Measurements from ENCODE around the gene MAT1A.

MAT1A gene

DNA sequence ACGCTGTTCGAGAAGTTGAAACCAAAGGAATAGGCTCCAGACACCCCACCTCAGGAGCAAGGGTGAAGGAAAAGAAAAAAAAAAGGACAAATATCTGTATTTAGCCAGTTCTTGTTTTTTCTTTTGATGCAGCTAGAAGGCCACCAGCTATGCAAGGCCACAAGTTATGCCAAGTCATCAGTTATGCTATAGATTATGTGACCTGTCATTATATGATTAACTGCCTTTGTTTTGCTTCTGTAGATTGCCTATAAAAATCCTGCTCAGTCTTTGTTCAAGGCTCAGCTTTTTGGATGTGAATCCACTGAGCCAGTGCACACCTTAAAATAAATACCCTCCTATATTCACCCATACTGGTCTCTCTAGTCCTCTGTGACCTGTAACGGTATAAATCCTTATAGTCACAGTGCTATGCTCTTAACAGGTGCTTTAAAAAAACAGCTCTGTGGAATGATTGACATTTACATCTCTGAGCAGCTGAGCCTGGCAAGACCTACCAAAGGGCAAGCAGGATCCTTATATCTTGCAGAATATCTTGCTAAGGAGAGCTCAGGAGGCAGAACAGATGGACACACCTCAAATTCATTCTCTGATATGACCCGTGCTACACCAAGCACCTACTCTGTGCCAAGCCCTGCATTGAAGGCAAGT is 20.4 kb downstream of the MAT1A start:
- Histone ChIP-seq H3K4me3 (ENCODE audit: low read depth in 1 of 2, low read length in 1 of 2) (no peak overlapping the region), H3K27me3 (no peaks in the 10 kb centered on the region), H3K9me3 (no peaks in the 10 kb centered on the region), H3K36me3 (no peaks in the 10 kb centered on the region), H3K4me1 (ENCODE audit: control insufficient read depth in 1 of 2, insufficient read depth in 1 of 2, low read depth in 1 of 2, low read length in 1 of 2) (no peaks in the 10 kb centered on the region), H3K27ac (no peak overlapping the region)
- TF ChIP-seq, protein P1, sequence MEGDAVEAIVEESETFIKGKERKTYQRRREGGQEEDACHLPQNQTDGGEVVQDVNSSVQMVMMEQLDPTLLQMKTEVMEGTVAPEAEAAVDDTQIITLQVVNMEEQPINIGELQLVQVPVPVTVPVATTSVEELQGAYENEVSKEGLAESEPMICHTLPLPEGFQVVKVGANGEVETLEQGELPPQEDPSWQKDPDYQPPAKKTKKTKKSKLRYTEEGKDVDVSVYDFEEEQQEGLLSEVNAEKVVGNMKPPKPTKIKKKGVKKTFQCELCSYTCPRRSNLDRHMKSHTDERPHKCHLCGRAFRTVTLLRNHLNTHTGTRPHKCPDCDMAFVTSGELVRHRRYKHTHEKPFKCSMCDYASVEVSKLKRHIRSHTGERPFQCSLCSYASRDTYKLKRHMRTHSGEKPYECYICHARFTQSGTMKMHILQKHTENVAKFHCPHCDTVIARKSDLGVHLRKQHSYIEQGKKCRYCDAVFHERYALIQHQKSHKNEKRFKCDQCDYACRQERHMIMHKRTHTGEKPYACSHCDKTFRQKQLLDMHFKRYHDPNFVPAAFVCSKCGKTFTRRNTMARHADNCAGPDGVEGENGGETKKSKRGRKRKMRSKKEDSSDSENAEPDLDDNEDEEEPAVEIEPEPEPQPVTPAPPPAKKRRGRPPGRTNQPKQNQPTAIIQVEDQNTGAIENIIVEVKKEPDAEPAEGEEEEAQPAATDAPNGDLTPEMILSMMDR (IDR thresholded peaks at IDR 0.05) = no peak

DNA sequence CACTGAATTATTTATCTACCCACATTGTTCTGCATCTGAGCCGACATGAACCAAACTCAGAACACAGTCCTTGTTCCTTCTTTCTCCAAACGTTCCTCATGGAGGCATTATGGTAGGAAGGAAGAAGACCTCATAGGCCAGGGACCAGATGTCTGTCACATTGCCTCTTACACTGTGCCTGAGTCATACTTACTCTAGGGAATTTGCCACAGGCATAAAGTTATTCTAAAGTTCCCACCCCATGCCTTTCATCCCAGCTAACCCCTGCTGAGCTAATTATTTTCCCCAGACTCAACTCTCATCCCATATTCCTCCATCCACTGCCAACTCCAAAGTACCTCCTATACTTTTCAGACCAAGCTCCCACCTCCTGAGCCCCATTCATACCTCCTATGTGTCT is 21.2 kb downstream of the MAT1A start:
- H3K4me3 ChIP-seq (ENCODE audit: low read depth in 1 of 2, low read length in 1 of 2) = no peak overlapping the region
- H3K36me3 ChIP-seq = no peaks in the 10 kb centered on the region
- no peaks in the 10 kb centered on the region for H3K27me3 ChIP-seq
- no peaks in the 10 kb centered on the region for H3K9me3 ChIP-seq
- TF ChIP-seq, protein P1 (IDR thresholded peaks at IDR 0.05) = no peak
- H3K27ac ChIP-seq = no peak overlapping the region
- no peaks in the 10 kb centered on the region for H3K4me1 ChIP-seq (ENCODE audit: control insufficient read depth in 1 of 2, insufficient read depth in 1 of 2, low read depth in 1 of 2, low read length in 1 of 2)

DNA sequence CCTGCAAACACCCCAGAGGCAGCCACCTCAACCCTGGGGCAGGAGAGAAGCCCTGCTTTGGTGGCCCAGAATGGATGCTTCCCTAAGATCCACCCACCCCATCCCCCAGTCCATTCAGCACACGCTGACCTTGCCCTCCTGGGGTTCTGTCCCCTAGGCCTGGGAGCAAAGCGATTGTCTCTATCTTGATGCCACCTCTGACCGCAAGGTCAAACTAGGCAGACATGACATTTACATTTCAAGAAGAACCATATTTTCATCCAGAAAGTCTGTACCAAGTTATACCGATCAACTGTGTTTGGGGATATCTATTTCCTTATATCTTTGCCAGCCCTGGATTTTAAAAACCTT is 23.0 kb downstream of the MAT1A start:
- H3K36me3 ChIP-seq = no peaks in the 10 kb centered on the region
- H3K4me1 ChIP-seq (ENCODE audit: control insufficient read depth in 1 of 2, insufficient read depth in 1 of 2, low read depth in 1 of 2, low read length in 1 of 2) = no peaks in the 10 kb centered on the region
- H3K9me3 ChIP-seq = no peaks in the 10 kb centered on the region
- H3K27me3 ChIP-seq = no peaks in the 10 kb centered on the region
- no peak overlapping the region for H3K27ac ChIP-seq
- H3K4me3 ChIP-seq (ENCODE audit: low read depth in 1 of 2, low read length in 1 of 2) = no peak overlapping the region
- TF ChIP-seq, protein P1 (IDR thresholded peaks at IDR 0.05) = no peak

DNA sequence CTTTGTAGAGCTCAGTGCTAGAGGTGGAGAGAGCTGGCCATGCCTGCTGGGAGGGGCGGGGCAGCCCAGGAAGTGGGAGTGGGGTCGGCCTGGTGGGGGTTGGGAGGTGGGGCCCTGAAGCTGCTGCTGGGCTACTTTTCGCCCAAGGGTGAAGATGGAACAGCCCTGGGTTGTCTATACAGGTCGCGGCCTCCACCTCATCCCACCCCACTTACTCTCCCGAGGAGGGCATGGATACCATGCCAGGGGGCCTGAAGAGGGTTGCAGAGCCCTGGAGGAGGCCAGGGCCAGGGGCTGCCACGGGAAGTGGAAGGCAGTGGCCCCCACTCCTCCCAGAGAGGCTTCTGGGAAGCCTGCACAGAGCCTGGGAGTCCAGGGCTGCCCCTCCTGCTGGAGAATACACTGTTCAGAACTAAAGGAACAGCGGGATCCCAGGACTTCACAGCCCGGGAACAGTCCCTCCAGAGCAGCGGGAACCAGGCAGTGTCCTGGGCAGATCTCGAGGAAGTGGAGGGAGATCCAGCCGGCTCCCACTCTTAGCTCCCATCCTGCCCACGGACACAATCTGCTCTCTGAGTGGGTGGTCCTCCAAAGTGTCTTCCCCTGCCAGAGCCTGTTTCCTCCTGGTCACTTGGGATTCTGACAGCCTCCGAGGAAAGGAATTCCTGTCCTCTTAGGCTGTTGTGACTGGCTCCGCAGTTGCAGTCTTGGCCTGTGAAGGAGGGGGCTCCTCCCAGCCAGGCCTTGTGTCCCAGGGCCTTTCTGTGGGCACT is 23.5 kb downstream of the MAT1A start:
- Histone ChIP-seq H3K4me3 (ENCODE audit: low read depth in 1 of 2, low read length in 1 of 2) (no peak overlapping the region), H3K27me3 (no peaks in the 10 kb centered on the region), H3K4me1 (ENCODE audit: control insufficient read depth in 1 of 2, insufficient read depth in 1 of 2, low read depth in 1 of 2, low read length in 1 of 2) (no peaks in the 10 kb centered on the region), H3K27ac (no peak overlapping the region), H3K9me3 (no peaks in the 10 kb centered on the region), H3K36me3 (no peaks in the 10 kb centered on the region)
- TF ChIP-seq, protein P1 (IDR thresholded peaks at IDR 0.05) = no peak

DNA sequence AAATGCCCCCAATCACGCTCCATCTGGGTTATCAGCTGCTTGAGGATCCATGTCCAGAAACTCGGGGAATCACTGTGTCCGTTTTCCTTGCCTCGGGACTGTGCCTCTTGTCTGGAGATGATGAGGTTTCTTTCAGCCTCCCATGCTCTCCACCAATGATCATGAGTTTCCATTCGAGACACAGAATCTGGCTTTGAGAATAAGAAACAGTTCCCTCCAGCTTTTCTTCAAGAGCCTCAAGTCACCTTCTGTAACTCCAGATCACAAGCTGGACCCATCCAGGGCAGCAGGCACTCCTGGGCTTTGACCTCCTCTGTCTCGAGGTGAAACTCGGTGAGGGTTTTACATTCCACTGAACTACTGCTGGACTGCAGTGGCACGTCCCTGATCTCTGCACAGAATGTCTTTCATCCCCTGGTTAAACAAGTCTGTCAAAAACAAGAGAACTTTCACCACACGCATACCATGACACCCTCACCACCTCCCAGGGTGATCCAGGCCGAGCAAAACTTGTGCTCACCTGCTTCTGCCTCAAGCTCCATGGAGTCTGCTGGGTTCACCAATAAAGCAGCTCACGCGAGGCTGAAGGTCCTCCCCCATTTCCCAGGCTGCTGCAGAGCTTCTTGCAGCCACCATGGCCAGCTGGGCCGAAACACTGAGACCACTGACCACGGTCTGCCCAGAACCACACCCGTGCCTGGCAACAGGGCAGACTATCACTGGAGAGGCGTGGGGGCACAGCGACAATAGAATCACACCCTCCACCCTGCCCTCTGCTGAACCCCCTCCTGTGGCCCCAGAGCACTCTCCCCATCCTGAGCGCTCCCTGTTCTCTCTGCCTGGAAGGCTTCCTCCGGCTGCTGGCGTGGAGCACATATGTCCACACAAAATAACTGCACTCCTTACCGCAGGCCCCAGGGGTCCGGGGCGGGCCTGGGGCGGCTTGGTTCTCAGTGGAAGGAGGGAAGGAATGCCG is 25.1 kb downstream of the MAT1A start:
- Histone ChIP-seq H3K9me3 (no peaks in the 10 kb centered on the region), H3K27me3 (no peaks in the 10 kb centered on the region), H3K27ac (no peak overlapping the region), H3K36me3 (no peaks in the 10 kb centered on the region), H3K4me1 (ENCODE audit: control insufficient read depth in 1 of 2, insufficient read depth in 1 of 2, low read depth in 1 of 2, low read length in 1 of 2) (peaks cover 5 to 8% of the 10 kb centered on the region in 2 experiments), H3K4me3 (ENCODE audit: low read depth in 1 of 2, low read length in 1 of 2) (no peak overlapping the region)
- TF ChIP-seq, protein P1 (IDR thresholded peaks at IDR 0.05) = no peak

Measured in neutrophil (primary cell).